ENCODE measurements around the gene FILIP1L. TPM values are rescaled to one million over a fixed set of nuclear protein-coding genes. Genes with fewer than 3 reads are reported as not detected.

Gene FILIP1L
- total RNA-seq, 2 donors from 2014 or later, result 0.35 to 0.50 TPM

DNA sequence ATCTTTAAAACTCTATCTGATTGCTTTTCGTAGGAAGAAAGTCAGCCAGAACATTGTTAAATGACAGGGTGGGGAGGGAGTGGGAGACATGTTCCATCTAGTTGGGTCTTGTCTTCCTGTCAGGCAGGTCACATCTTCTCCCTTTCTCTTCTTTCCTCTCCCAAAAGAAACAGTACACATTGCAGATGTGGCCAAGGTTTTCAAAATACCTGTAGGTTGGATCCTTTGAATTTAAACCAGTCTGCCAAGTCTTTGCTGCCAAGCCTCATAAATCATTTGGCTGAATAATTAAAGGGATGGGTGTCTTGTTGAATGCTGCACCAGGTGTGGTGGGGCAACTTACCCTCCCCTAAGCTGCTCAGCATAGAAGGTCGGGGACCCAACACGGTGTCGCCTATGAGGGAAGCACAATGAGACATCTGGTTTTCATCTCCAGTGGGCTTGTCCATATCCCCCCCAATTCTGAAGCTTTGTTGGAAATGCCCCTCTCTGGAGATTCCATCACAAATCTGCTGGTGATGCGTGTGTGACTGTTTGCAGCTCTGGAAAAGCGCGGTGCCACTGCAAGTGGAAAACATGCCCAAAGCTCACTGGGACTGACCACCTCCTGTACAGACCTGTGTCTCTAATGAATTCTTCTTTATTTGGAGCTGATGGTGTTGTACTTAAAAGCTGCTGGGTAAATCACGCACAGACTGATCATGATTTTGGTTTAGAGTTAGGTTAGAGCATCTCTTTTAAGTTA is 112.6 kb downstream of the FILIP1L start:
- Mint-ChIP-seq H3K4me1 (peaks cover 11% of the 10 kb centered on the region), H3K4me3 (no peak overlapping the region), H3K27ac (no peak overlapping the region), H3K36me3 (ENCODE audit: low read depth) (no peaks in the 10 kb centered on the region), H3K27me3 (no peaks in the 10 kb centered on the region), H3K9me3 (peaks cover 6% of the 10 kb centered on the region)
- no peak for ATAC-seq (replicated peaks)

DNA sequence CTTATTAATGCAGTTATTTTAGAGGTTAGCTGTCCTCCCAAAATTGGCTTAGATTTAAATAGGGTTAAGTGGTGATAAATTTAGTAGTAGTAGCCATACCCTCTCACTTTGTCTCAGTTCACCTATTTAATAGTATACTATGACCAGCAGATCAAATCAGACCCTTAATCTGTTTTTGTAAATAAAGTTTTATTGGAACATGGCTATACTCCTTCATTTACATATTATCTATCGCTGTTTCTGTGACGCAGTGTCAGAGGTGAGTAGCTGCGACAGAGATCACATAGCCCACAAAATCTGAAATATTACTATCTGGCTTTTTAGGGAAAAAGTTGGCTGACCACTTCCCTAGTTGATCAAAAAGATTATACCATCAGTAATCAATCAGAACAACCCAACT is 113.2 kb downstream of the FILIP1L start:
- Mint-ChIP-seq H3K36me3 (ENCODE audit: low read depth) (peaks cover 2% of the 10 kb centered on the region), H3K27me3 (no peaks in the 10 kb centered on the region), H3K4me1 (peaks cover 11% of the 10 kb centered on the region), H3K9me3 (peaks cover 6% of the 10 kb centered on the region), H3K27ac (no peak overlapping the region), H3K4me3 (no peak overlapping the region)
- ATAC-seq (replicated peaks), result no peak

DNA sequence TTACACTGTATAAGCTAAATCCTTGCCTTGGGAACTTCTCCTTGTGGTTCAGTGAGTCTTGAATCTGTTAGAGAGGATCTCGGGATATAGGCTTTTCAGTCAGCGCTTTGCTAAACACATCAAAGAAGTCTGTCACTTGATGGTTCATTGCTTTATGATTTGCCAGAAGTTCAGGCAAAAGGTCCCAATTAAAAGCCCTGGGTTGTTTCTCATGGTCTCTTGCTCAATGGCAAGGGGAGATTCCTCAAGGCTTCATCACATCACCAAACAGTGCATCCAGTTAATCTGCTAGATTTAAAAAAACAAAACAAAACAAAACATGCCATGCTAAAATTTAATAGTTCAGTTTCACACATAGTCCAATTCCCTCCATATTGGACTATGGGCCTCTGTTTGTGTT is 114.8 kb downstream of the FILIP1L start:
- peaks cover 6% of the 10 kb centered on the region for H3K9me3 Mint-ChIP-seq
- H3K36me3 Mint-ChIP-seq (ENCODE audit: low read depth), result peaks cover 6% of the 10 kb centered on the region
- no peak overlapping the region for H3K27ac Mint-ChIP-seq
- no peak for ATAC-seq (replicated peaks)
- H3K27me3 Mint-ChIP-seq, result no peaks in the 10 kb centered on the region
- H3K4me3 Mint-ChIP-seq, result no peak overlapping the region
- peaks cover 7% of the 10 kb centered on the region for H3K4me1 Mint-ChIP-seq

DNA sequence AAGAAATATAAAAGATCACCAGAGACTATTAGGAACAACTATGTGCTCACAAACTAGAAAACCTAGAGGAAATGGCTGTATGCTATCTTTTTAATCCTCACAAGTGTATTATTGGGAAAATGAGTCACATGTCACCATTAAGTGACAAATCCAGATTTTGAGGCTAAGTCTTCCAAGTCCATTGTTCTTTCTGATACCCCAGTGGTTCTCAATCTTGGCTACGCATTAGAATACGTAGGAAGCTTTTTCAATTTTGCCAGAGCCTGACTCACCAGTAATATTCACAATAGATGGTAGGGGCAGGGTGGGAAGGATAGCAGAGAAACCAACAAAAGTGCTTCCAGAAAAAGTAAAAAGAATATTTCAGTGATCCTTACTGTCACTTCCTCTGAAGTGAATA is 117.0 kb downstream of the FILIP1L start:
- Mint-ChIP-seq H3K4me1 (no peaks in the 10 kb centered on the region), H3K4me3 (no peak overlapping the region), H3K27me3 (no peaks in the 10 kb centered on the region), H3K27ac (no peak overlapping the region), H3K9me3 (peaks cover 10% of the 10 kb centered on the region), H3K36me3 (ENCODE audit: low read depth) (peaks cover 6% of the 10 kb centered on the region)
- no peak for ATAC-seq (replicated peaks)

DNA sequence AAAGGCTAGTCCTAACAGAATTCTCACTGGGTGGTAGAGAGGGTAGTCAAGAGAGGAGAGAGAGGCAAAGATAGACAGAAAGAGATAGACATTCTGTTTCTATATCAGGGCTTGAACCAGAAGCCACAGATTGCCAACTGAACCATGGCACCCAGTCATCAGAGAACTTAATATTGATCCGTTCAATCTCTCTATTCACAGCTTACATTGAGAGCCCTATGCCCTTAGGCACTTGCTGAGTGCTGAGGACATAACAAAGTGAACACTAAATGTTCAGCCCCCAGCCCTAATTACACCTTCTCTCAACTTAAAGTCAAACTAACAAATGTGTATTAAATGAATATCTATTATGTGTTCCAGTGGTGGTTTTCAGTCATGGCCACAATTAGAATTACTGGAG is 124.1 kb downstream of the FILIP1L start:
- Mint-ChIP-seq H3K4me1 (no peaks in the 10 kb centered on the region), H3K4me3 (no peak overlapping the region), H3K27ac (no peak overlapping the region), H3K9me3 (peaks cover 7% of the 10 kb centered on the region), H3K27me3 (no peaks in the 10 kb centered on the region), H3K36me3 (ENCODE audit: low read depth) (no peaks in the 10 kb centered on the region)
- no peak for ATAC-seq (replicated peaks)

DNA sequence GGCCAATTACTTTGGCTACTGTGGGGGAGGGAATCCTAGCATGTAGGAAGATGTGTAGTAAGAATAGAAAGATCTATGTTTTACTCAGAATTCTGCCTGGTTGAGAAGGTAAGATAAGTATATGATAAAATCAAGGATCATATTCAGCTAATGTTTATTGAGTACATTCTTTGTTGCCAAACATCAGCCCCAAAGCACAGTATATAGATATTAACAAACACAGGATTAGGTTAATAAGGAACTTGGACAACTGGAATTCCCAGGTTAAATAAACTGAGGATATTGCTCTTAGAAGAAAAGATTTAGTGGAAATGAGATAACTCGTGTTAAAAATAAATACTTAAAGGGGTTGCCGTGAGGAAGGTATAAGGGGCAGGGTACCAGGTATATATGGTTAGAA is 129.6 kb downstream of the FILIP1L start:
- Mint-ChIP-seq H3K27ac (no peak overlapping the region), H3K36me3 (ENCODE audit: low read depth) (no peaks in the 10 kb centered on the region), H3K27me3 (no peaks in the 10 kb centered on the region), H3K4me1 (no peaks in the 10 kb centered on the region), H3K9me3 (no peaks in the 10 kb centered on the region), H3K4me3 (no peak overlapping the region)
- ATAC-seq (replicated peaks), result no peak

DNA sequence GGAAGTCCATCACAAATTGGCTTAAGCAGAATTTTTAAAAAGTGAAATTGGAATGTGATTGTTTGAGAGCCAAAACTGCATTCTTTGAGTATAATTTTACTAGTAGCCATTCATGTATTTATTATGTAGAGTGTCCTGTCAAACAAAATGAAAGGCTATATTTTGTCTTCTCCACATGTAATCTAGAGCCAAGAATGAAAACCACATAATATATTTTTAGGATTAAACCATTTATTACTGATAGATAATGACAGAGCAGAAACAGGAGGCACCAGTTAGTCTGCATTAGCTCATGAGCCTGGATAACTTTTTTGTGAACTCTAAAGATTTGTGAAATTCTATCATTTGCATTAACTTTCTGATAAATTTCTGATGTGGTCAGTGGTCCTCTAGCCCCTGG is 130.2 kb downstream of the FILIP1L start:
- no peaks in the 10 kb centered on the region for H3K9me3 Mint-ChIP-seq
- H3K27me3 Mint-ChIP-seq, result no peaks in the 10 kb centered on the region
- no peak for ATAC-seq (replicated peaks)
- no peaks in the 10 kb centered on the region for H3K4me1 Mint-ChIP-seq
- H3K36me3 Mint-ChIP-seq (ENCODE audit: low read depth), result no peaks in the 10 kb centered on the region
- H3K4me3 Mint-ChIP-seq, result no peak overlapping the region
- H3K27ac Mint-ChIP-seq, result no peak overlapping the region

DNA sequence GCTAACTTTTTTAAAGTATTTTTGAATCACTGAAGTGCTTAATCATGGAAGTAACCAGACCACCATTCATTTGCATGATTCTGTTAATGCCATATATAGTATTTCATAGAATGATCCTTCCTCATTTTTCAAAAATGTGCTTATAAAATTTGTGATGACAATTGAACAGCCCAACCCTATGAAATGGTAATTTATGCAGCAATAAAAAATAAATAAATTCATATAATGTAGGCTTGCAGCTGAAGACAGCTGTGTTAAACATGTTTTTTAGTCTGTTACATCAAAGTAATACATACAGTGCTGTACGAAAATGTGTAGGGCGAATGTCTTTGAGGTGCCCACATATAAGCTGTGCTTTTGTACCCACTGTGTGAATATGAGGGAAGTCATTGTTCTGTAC is 131.7 kb downstream of the FILIP1L start:
- no peak for ATAC-seq (replicated peaks)
- Mint-ChIP-seq H3K4me3 (no peak overlapping the region), H3K36me3 (ENCODE audit: low read depth) (no peaks in the 10 kb centered on the region), H3K27me3 (no peaks in the 10 kb centered on the region), H3K9me3 (no peaks in the 10 kb centered on the region), H3K27ac (no peak overlapping the region), H3K4me1 (no peaks in the 10 kb centered on the region)

DNA sequence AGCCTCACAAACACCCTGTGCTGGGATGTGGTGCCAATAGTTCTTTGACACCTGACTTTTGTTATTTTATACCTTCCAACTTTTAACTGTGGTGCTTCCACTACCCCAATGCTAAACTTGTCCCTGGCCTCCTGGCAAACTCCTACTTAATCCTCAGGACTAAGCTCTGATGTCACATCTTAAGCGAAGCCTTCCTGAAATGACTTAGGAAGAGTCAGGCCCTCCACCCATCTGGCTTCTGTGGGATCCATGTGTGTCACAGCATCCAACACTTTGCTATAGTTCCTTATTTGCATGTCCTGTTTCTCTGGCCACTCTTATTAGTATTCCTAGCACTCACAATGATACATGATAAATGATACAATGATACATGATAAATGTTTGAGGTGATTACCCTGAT is 133.2 kb downstream of the FILIP1L start:
- H3K4me3 Mint-ChIP-seq, result no peak overlapping the region
- H3K36me3 Mint-ChIP-seq (ENCODE audit: low read depth), result no peaks in the 10 kb centered on the region
- no peak for ATAC-seq (replicated peaks)
- no peak overlapping the region for H3K27ac Mint-ChIP-seq
- H3K9me3 Mint-ChIP-seq, result peaks cover 6% of the 10 kb centered on the region
- no peaks in the 10 kb centered on the region for H3K4me1 Mint-ChIP-seq
- H3K27me3 Mint-ChIP-seq, result no peaks in the 10 kb centered on the region

DNA sequence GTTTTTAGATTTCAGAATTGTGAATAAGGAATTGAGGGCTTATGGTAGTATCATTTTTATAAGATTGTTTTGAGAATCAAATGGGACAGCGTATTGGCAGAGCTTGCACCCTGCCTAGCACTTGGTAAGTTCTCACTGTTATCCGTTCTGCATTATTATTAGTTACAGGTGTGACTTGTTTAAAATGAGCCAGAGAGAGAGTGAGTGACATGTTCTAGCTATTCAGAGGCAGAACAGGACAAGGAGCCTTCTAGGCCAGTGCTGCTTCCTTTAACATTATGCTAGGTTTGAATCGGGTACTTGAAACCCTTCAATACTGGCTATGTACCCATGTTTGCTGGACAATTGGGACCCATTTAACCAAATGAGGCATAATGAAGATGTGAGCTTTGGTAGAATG is 133.7 kb downstream of the FILIP1L start:
- no peak for ATAC-seq (replicated peaks)
- no peak overlapping the region for H3K4me3 Mint-ChIP-seq
- no peaks in the 10 kb centered on the region for H3K36me3 Mint-ChIP-seq (ENCODE audit: low read depth)
- peaks cover 6% of the 10 kb centered on the region for H3K9me3 Mint-ChIP-seq
- H3K27me3 Mint-ChIP-seq, result no peaks in the 10 kb centered on the region
- H3K4me1 Mint-ChIP-seq, result no peaks in the 10 kb centered on the region
- no peak overlapping the region for H3K27ac Mint-ChIP-seq

DNA sequence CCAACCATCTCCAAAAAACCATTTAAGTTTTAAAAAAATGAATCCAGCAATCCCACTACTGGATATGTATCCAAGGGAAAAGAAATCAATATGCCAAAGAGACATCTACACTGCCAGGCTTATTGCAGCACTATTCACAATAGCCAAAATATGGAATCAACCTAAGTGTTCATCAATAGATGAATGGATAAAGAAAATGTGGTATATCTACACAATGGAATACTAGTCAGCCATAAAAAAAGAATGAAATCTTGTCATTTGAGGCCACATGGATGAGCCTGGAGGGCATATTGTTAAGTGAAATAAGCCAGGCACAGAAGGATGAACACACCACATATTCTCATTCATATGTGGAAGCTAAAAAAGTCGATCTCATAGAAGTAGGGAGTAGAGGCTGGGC is 136.1 kb downstream of the FILIP1L start:
- H3K27ac Mint-ChIP-seq, result no peak overlapping the region
- no peaks in the 10 kb centered on the region for H3K27me3 Mint-ChIP-seq
- no peaks in the 10 kb centered on the region for H3K4me1 Mint-ChIP-seq
- H3K36me3 Mint-ChIP-seq (ENCODE audit: low read depth), result no peaks in the 10 kb centered on the region
- no peak overlapping the region for H3K4me3 Mint-ChIP-seq
- ATAC-seq (replicated peaks), result no peak
- H3K9me3 Mint-ChIP-seq, result peaks cover 6% of the 10 kb centered on the region

DNA sequence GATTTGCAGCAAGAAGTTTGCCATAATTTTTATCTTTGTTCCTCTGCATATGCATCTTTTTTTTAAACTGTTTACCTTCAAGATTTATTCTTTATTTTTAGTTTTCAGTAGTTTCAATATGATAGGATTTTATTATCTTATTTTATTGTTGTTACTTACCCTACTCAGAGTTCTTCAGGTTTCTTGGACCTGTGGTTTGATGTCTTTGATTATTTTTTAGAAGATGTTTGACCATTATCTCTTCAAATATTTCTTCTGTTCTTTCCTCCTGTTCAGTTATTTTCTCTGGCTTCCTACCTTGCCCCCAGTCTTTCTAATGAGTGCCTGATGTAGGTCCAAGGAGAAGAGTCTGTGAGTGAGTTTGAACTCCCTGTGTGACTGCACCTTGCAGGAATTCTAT is 137.7 kb downstream of the FILIP1L start:
- no peaks in the 10 kb centered on the region for H3K4me1 Mint-ChIP-seq
- no peak overlapping the region for H3K27ac Mint-ChIP-seq
- ATAC-seq (replicated peaks), result no peak
- no peaks in the 10 kb centered on the region for H3K27me3 Mint-ChIP-seq
- no peaks in the 10 kb centered on the region for H3K36me3 Mint-ChIP-seq (ENCODE audit: low read depth)
- H3K4me3 Mint-ChIP-seq, result no peak overlapping the region
- H3K9me3 Mint-ChIP-seq, result peaks cover 6% of the 10 kb centered on the region

DNA sequence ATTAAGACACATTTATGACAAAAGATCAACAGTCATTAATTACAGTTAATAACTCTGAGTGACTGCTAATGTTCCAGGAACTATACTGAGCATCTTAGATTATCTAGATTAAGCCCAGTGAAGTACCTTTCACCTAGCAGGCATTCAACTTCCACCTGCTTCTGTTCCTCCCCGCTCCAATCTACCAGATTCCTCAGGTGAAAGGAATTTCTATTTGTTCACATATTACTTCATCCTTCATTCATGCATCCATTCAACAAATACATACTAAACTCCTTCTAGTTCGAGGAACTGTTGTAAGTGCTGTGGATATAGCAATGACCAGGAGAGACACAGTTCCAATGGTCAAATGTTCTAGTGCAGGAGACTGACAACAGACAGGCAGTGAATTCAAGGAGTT is 139.3 kb downstream of the FILIP1L start:
- no peaks in the 10 kb centered on the region for H3K4me1 Mint-ChIP-seq
- peaks cover 6% of the 10 kb centered on the region for H3K9me3 Mint-ChIP-seq
- no peaks in the 10 kb centered on the region for H3K36me3 Mint-ChIP-seq (ENCODE audit: low read depth)
- H3K27me3 Mint-ChIP-seq, result no peaks in the 10 kb centered on the region
- H3K4me3 Mint-ChIP-seq, result no peak overlapping the region
- no peak for ATAC-seq (replicated peaks)
- H3K27ac Mint-ChIP-seq, result no peak overlapping the region

DNA sequence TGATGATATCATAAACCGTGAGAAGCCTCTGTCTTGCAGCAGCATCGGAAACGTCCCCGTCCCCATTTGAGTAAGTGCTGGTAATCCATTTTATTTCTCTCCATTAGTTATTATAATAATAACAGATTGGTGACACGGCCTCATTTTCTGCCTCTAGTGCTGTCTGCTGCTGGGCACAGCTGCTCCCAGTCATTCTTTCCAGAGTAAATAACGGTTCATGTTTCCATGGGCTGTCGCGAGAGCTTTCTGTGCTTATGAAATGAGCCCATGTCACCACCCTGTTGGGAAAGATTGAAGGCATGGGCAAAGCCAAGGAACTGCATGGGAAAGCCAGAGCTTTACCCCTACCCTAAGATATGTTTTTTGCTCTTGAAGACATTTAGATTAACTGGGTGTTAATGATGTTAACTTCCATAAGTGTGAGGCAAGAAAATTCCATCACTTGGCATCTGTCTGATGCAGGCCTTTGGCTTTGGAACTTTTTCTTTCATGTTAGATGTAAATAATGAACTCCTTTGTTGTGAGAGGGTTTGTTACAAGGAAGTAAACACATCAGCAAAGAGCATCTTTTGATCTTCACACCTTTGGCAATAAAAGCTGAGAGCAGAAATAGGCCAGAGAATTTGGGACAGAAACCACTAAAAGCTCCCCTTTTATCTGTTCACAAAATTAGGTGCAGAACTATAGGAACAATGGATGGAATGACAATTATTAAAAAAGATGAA is 141.8 kb downstream of the FILIP1L start:
- no peak for ATAC-seq (replicated peaks)
- H3K27me3 Mint-ChIP-seq, result no peaks in the 10 kb centered on the region

DNA sequence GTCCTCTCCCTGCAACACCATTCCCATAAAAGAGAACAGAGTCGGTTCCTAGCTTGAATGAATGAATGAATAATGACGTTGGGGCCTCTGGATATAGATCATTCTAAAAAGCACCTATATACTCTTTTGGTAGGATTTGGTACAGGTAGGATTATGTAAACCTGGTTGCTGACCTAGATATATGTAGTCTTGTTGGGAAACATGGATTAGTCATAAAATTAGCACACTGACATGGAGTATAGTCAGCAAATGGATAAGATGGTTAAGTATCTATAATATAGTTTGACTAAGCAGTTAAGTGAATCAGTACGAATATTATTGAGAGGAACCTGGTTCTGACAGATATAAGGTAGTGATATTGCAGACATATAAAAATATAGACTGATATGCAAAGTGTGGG is 142.5 kb downstream of the FILIP1L start:
- no peak for ATAC-seq (replicated peaks)
- H3K27ac Mint-ChIP-seq, result no peak overlapping the region
- no peaks in the 10 kb centered on the region for H3K9me3 Mint-ChIP-seq
- H3K4me3 Mint-ChIP-seq, result no peak overlapping the region
- H3K27me3 Mint-ChIP-seq, result no peaks in the 10 kb centered on the region
- H3K36me3 Mint-ChIP-seq (ENCODE audit: low read depth), result no peaks in the 10 kb centered on the region
- peaks cover 5% of the 10 kb centered on the region for H3K4me1 Mint-ChIP-seq

More for the DNA sequence above, 141.8 kb downstream of the FILIP1L start:
- H3K4me1 Mint-ChIP-seq, result peaks cover 5% of the 10 kb centered on the region
- H3K27ac Mint-ChIP-seq, result no peak overlapping the region
- peaks cover 6% of the 10 kb centered on the region for H3K9me3 Mint-ChIP-seq
- no peaks in the 10 kb centered on the region for H3K36me3 Mint-ChIP-seq (ENCODE audit: low read depth)
- no peak overlapping the region for H3K4me3 Mint-ChIP-seq

Measured in activated T-helper 17 cell treated with anti-CD3 and anti-CD28 coated beads, Interleukin-2, amount 50 U/mL, for 72 hours (primary cell).